GM21526 (cell line): ENCODE results near the gene MTMR10.
A peak's percentile ranks its signal among the peaks of the same experiment; 100 is the strongest.

Experiments used
- ATAC-seq: cut with Tn5 transposase; IDR thresholded peaks from one replicate; pipeline ENCODE4 v1.9.1; 2021; ENCODE audit warnings: moderate library complexity; ENCODE audit not compliant: unreplicated experiment, low FRiP score

MTMR10 gene

DNA sequence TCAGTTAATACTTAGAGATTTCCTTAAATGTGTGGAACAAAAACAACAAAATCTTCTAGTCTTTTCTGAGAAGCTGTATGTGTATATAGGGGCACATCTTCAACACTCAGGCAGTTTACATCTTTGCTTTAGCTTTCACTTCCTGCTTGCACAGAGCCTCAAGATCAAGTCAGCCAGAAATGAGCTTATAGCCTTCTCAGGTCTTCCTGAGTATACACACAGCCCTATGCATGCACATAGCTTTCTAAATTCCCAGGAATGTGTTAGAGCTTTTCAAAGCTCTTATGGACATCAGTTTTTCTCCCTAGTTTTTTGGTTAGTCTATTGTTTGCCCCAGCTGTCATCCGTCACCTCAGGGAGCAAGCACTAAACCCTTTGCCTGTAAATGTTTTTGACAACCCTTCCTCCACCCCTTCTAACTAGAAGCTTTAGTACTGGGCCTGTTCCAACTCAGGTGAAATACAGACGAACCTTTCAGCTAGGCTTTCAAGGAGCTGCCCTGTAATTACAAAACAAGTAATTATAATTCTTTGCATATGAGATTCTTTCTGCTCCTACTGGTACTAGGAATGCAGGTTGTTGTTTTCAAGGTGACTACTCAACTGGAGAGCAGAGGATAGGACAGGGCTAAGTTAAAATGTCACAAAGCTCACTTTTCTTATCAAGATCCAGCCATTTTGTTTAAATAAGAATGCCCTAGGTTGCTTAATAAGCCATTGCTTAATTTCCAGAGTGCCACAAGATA lies 22.6 kb upstream of the MTMR10 start:
- peak; percentile 83 for ATAC-seq

DNA sequence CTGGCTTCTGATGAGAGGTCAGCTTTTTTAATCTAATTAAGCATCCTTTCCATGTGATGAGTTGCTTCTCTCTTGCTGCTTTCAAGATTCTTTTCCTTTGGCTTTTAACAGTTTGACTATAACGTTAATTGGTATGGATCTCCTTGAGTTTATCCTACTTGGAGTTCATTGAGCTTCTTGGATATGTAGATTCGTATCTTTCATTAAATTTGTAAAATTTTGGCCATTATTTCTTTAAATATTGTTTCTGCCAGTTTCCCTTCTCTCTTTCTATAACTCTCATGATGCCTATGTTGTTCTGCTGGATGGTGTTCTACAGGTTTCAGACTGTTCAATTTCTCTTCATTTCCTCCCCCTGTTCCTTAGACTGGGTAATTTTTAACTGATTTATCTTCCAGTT lies 21.0 kb upstream of the MTMR10 start:
- no peak for ATAC-seq

DNA sequence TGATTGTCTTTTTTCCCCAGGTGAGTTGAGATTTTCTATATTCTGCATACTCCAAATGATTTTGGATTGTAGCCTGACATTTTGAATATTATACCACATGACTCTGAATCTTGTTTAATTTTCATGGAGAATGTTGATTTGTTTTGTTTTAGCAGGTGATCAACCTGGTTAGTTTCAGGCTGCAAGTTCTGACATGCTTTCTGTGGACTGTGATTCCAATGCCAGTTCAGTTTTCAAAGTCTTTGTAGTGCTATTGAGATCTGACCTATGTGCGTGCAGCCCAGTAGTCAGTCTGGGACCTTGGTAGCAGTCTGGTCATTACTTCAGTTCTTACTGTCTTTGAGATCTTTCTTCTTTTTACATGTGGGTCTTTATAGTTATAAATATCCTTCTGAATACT lies 18.6 kb upstream of the MTMR10 start:
- no peak for ATAC-seq

DNA sequence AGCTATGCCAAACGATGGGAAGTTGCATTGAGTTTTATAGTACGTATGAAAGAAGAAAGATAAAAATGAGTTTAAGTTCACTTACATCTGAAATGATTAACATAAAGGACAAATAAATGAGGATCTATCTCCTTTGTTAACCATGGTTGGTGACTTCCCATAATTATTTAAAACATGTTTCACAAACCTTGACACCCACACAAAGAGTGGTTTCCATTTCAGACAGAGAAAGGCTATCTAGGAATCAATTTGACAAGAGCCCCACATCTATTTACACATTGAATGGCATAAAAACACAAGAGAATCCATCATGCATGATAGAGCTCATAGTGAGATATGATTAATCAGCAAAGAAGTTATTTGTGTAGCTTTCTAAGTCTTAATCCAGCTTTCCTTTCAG lies 14.2 kb upstream of the MTMR10 start:
- no peak for ATAC-seq

DNA sequence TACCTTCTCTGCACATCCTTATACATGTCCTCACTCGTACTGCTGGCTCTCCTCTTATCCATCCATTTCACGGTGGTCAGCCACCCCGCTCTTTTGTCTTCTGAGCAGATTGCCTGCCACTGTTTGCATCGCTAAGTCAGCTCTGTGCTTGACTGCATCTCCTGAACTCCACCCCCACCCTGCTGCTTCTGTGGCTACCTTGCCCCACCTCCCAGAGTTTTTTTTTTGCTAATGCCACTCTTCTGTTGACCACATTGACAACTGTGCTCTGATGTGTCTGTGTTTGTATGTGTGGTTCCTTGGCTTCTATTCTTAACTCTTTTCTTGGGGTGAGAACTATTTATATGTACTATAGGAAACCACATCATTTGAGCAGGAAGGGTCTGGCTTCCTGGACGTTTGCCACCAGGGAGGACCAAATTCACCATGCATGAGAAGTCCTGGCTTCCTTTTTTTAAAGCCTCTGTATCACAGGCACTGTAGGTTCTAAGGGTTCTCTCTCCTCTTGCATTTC lies 12.8 kb upstream of the MTMR10 start:
- ATAC-seq, result peak; percentile 64

DNA sequence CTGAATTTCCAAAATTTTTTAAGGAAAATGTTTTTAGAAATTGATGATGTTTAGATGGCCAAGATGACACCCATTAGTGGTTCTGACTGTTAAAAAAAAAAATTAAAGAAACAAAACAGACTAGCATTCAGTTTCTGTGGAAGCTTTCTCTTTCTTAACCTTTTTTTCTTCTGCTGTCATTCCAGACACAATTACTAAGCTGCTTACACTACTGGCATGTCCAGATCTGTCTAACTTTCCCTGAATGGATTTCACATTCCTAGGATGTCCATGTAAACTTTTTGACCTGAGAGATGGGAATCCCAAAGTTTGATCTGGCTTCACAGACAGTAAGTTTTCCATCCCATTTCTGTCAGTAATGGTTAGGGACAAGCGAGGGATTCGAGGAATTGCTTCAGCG lies 10.3 kb upstream of the MTMR10 start:
- ATAC-seq, result no peak

DNA sequence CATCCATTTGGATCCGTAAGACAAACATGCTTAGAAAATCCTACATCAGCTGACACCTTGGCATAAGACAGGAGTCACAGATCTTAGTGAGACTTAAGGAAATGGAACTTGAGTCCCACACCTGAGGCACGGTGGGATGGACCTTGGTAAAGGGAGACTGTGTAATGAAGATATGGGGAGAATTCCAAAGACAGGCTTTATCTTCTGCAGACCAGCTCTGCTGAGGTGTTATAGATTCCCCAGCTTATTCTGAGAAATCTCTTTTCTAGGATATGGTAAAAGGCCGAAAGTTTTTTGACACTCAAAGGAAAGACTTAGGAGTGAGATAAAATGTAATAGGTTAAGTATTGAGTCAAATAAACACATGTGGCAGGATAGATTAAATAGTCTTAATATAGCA lies 8.3 kb upstream of the MTMR10 start:
- no peak for ATAC-seq

DNA sequence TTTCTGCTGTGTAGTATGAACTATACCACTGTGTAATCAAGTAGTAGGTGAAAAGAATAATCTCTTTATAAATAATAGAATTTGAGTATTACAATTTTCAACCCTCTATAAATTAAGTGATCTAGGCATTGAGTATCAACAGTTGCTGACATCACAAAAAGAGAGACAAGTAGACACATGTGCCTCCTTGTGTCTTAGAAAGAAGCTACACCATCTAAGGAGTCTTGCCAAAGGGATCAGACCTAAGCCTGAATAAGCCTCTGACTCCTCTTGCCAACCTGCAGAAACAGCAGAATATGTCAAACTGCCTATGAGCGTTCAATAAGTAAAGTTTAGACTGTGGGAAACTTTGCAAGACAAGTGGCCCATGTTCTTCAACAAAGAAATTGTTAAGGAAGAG lies 5.8 kb upstream of the MTMR10 start:
- no peak for ATAC-seq

DNA sequence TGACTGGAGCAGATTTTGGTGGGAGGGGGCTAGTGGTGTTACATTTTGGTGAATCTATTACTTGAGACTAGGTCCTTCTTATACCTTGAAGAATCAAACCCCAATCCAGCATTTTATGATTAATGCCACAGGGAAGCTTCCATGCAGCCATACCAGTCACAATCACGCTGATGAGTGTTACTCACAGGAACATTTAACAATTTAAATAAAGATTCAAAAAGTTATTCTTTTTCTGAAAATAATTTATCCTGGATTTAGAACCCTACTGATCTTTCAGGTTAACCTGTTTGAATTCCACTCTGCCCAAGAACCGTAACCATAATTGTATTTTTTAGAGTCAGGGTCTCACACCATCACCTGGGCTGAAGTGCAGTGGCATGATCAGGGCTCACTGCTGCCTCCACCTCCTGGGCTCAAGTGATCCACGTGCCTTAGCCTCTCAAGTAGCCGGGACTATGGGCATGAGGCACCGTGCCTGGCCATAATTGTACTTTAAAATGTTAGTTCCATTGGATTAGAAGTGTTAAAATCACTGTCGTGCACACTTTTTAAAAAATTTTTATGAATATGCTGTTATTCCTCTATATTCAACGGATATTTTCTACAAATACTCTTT lies 929 bp upstream of the MTMR10 start:
- no peak for ATAC-seq

DNA sequence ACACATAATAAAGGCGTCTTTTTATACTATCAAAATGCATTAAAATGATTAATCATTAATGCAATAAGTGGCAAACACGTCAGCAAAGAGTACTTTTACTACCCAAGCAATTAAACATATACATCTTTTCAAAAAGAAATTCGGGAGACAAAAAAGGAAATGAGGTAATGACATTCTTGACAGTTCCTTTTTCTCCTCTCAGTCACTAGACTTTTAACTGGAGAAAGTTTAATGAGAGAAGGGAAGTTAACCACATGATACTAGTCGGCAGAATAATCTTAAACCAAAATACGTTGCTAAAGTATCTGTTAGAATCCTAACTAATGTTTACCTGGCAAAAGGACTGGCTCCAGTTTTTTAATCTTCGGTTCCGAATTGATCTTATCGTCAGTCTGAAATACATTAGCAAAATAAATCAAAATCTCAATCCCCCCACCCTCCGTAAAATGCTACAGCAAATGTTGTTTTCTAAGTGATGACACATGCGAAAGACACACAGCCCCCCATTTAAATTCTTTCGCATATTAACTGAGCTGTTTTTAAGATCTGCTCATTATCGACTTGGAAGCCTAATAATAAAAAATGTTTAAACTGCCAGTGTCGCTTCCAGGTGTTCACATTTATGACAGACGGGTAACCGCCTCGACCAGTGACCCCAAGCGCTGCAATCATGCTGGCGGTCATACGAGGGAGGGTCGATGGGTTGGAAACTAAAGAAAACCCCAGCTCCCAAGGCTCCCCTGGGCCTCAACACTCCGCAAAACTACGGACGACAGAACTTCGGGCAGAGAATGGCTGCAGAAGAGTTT lies 778 bp downstream of the MTMR10 start:
- ATAC-seq, result peak; percentile 15

DNA sequence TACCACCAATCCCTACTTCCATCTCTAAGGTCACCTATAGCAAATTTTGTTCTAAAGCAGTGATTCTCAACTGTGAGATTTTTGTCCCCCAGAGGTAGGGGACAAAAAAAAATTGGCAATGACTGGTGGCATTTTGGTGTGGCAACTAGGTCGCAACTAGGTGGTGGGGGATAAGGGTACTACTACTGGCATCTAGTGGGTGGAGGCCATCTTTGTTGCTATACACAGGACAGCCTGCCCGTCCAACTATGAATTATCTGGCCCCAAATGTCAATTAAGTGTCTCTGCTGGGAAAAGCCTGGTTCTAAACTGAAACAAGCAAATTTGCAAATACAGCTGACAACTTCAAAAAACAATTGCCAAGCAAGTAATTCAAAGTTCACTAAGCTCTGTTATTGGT lies 1.4 kb downstream of the MTMR10 start:
- ATAC-seq, result no peak

DNA sequence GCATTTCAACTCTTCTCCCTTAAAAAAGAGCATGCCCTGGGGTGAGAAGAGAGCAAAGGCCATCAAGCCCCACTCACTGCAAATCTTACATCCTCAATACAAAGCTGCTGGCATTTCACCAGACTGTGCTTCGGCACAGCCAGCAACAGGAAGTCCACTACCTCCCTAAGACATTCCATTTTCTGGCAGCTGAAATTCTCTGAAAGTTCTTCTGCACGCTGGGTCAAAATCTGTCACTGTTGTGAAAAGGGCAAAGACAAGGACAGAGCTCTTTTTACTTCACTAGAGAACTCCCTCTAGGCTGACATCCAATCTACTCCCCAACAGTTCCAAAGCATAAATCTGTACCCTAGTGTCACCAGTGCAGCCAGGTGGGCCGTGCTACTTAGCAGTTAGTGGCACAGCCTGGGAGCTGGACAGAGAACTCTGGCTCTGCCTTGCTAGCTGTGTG lies 6.3 kb downstream of the MTMR10 start:
- no peak for ATAC-seq

DNA sequence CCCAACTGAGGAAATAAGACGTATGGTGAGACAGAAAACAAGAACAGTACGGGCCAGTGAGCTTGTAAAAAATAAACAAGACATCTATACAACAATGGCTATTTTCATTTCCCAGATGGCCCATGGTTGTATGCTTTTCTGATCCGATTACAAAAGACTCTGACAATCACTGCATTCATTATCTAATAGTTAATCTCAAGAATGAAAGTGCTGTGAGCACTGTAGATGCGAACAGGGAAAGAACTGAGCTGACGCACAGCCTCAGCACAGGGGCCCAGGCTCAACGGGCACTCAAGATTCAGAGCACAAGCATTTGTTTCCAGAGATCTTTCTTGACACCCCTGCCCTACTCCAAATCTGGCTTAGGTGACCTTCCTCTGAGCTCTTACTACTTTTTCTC lies 6.9 kb downstream of the MTMR10 start:
- ATAC-seq, result no peak

DNA sequence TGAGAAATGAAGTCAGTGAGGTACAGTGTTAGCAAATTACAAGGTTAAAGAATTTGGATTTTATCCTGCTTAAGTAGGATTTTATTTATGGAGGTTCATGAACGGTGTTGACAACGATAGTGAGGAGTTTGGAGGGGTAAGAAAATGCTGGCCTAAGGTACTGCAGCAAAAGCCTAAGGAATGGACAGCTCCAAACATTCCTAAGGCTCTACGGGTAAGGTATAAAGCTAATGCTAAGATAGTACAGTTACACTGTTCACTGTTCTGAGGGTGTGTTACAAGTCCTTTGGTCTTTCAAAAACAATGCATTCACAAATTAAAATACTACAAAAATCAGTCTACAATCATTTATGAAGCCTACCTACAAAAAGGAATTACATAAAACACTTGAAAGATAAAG lies 7.3 kb downstream of the MTMR10 start:
- ATAC-seq, result no peak

DNA sequence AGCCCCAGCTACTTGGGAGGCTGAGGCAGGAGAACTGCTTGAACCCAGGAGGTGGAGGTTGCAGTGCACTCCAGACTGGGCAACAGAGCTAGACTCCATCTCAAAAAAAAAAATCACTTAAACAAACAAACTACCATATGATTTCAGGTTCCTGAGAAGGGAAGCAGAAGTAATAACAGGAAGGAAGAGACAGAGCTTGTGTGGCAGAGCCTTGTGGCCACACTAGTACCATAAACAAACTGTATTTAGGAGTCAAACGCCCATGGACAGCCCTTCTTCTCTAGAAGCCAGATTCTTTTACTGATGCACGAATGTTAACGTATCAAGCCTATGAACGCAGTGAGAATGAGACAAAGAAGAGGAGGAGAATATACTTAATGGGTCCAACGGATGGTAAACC lies 12.0 kb downstream of the MTMR10 start:
- no peak for ATAC-seq

DNA sequence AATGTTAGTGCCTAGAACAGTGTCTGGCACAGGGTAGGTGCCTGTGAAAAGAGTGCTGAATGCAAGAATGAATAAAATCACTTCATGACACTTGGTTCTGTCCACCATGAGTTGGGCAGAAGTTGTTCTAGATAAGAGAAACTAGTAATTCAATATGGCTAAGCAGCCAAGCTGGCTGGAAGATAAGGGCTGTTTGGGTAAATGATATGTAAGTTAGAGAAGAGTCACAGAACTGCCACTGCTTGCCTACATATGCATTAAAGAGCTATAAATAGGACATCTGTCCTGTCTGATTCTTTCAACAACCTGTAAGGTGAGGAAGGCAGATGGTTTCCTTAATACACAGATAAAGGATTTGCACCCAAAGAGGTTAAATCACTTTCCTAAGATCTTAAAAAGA lies 13.1 kb downstream of the MTMR10 start:
- ATAC-seq, result no peak

DNA sequence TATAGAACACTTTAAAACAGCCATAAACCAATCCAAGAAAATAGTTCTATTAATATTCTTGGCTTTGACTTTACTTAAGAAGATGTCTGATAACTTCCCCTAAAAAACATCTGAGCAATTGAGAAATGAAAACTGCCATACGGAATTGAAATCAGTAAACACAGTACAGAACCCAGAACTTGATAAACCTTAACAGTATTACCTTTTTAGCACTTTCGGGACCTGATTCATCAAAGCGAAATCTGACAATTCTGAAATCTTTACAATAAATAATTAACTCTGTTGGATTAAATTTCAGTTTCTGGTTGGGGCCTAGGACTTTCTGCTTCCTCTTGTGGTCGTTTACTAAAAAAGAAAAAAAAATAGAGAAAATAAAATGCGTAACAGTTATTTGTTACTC lies 17.3 kb downstream of the MTMR10 start:
- ATAC-seq, result no peak

DNA sequence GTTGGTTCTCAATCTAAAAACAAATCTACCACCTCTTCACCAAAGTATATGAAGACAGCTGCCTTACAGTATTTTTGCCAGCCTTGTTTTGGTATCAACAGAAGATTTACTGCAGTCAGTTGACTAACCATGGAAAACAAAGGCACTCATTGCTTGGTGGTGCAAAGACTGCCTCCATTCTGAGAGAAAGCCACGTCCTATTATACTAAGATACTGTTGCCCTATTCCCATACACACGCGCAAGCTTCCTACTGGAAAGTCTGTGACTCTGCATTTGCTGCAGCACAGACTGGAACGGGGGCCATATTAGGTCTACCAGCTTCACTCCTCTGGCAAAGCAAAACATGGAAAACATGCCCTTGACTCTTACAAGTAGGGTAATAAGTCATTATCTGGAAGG lies 18.0 kb downstream of the MTMR10 start:
- ATAC-seq, result no peak

DNA sequence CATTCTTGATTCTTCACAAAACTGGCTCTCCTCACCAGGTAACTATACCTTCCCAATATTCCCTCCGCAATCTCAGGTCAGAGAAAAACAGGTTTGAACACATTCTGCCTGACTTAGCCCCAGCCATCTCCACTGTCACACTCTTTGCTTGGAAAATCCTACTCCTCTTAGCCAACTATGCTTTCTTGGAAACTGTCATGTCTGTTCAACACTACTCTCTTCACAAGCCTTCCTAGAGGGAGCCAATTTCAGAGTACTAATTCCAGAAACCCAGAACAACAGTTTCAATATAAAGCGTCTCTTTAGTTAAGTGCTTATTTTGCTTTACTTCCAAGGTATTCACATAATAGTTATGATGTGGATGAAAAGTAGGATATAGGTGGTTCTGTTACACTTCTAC lies 21.7 kb downstream of the MTMR10 start:
- no peak for ATAC-seq

DNA sequence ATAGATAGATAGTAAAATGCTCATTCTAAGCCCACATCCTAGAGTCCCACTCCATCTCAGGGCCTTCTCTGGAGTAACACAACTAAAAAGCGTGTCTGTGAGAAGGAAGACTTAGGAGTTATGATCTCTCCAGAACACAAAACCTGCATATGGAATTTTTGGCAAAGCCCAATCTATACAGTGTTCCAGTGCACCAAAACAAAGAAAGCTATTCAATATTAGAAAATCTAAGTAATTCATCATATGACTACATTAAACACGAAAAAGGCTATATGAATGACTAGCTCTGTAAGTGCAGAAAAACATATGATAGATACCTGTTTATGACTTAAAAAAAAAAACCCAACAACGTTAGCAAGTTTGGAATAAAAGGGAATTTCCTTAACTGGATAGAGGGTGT lies 27.7 kb downstream of the MTMR10 start:
- no peak for ATAC-seq

DNA sequence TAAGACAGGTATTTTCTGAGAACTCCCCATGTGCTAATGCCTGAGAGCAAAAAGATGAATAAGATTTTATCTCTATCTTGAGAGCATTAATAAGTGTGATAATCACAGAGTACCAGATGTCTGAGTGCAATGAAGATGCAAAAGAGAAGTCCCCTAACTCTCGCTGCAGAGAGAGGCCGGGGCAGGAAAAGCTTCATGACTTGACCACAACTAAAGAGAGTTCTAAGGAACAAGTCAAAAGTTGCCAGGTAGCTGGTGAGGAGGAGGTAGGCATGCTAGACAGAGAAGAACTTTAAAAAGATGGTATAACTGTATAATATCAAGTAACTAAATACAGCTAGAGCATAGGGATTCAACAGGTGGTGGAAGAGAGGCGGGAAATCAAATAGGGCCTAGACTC lies 28.8 kb downstream of the MTMR10 start:
- ATAC-seq, result no peak
